ENCODE results near the gene PAQR4.

DNA sequence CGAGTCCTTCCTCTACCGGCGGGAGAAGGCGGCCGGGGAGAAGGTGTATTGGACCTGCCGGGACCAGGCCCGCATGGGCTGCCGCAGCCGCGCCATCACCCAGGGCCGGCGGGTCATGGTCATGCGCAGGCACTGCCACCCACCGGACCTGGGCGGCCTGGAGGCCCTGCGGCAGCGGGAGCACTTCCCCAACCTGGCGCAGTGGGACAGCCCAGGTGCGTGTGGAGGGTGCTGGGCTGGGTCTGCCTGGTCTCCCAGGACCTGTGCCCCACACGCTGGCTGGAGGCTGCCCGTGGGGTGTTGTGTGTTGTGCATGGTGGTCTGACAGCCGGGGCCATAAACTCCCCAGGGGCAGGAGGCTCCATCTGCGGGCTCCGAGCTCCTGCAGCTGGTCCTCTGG lies 32.0 kb upstream of the PAQR4 start:
- TF ChIP-seq POLR2AphosphoS5 (IDR thresholded peaks at IDR 0.05; ENCODE audit: low read depth, low read length) (no peak), POLR2A (IDR thresholded peaks at IDR 0.05; ENCODE audit: low read depth, low read length) (no peak)
